ENCODE measurements around the gene MTA1.

Gene MTA1

GRCh38 chr14:105452963-105453362 is 33.3 kb downstream of the MTA1 start:
- H4K20me1 ChIP-seq (ENCODE audit: insufficient read depth, low read length), result no peaks in the 10 kb centered on the region
- no peak for TF ChIP-seq EZH2 (optimal IDR thresholded peaks at IDR 0.05; ENCODE audit: low read depth, low read length)
- TF ChIP-seq CTCF (IDR thresholded peaks at IDR 0.05; ENCODE audit: low read length), result no peak
- no peak for TF ChIP-seq EZH2phosphoT487 (IDR thresholded peaks at IDR 0.05; ENCODE audit: low read length)
- H3K36me3 ChIP-seq (replicated peaks; ENCODE audit: insufficient read depth, low read length), result no peaks in the 10 kb centered on the region
- no peaks in the 10 kb centered on the region for H3K9me2 ChIP-seq (replicated peaks; ENCODE audit: insufficient read depth, low read length)
- H3K4me2 ChIP-seq (ENCODE audit: low read depth, low read length), result no peak overlapping the region
- no peaks in the 10 kb centered on the region for H3K27me3 ChIP-seq (replicated peaks; ENCODE audit: insufficient read depth, low read length)
- no peaks in the 10 kb centered on the region for H3K79me2 ChIP-seq (ENCODE audit: low read length)
- H3K9ac ChIP-seq (ENCODE audit: low read length), result no peak overlapping the region
- no peaks in the 10 kb centered on the region for H3F3A ChIP-seq (ENCODE audit: insufficient read depth, low read length)
- no peaks in the 10 kb centered on the region for H3K4me1 ChIP-seq (ENCODE audit: low read length)
- DNase-seq, result no peak
- no peak overlapping the region for H3K27ac ChIP-seq (ENCODE audit: low read length)
- H3K4me3 ChIP-seq (ENCODE audit: low read length), result no peak overlapping the region
- no peaks in the 10 kb centered on the region for H3K9me3 ChIP-seq (replicated peaks; ENCODE audit: insufficient read depth, low read length)
- H2AFZ ChIP-seq (ENCODE audit: low read length), result no peak overlapping the region

- H3K9me2 ChIP-seq (replicated peaks; ENCODE audit: insufficient read depth, low read length), result no peaks in the 10 kb centered on the region
- no peak overlapping the region for H3K27ac ChIP-seq (ENCODE audit: low read length)
- H4K20me1 ChIP-seq (ENCODE audit: insufficient read depth, low read length), result no peaks in the 10 kb centered on the region
- TF ChIP-seq EZH2 (optimal IDR thresholded peaks at IDR 0.05; ENCODE audit: low read depth, low read length) (no peak), EZH2phosphoT487 (IDR thresholded peaks at IDR 0.05; ENCODE audit: low read length) (no peak), CTCF (IDR thresholded peaks at IDR 0.05; ENCODE audit: low read length) (no peak)
- no peaks in the 10 kb centered on the region for H3K27me3 ChIP-seq (replicated peaks; ENCODE audit: insufficient read depth, low read length)
- no peaks in the 10 kb centered on the region for H3K4me1 ChIP-seq (ENCODE audit: low read length)
- no peaks in the 10 kb centered on the region for H3F3A ChIP-seq (ENCODE audit: insufficient read depth, low read length)
- H3K36me3 ChIP-seq (replicated peaks; ENCODE audit: insufficient read depth, low read length), result no peaks in the 10 kb centered on the region
- no peaks in the 10 kb centered on the region for H3K79me2 ChIP-seq (ENCODE audit: low read length)
- H3K9ac ChIP-seq (ENCODE audit: low read length), result no peak overlapping the region
- no peak for DNase-seq
- no peaks in the 10 kb centered on the region for H3K9me3 ChIP-seq (replicated peaks; ENCODE audit: insufficient read depth, low read length)
- no peak overlapping the region for H2AFZ ChIP-seq (ENCODE audit: low read length)
- no peak overlapping the region for H3K4me3 ChIP-seq (ENCODE audit: low read length)
- no peak overlapping the region for H3K4me2 ChIP-seq (ENCODE audit: low read depth, low read length)
Observed at GRCh38 chr14:105453847-105454246, 34.2 kb downstream of the MTA1 start.

- Histone ChIP-seq H3K9me3 (replicated peaks; ENCODE audit: insufficient read depth, low read length) (no peaks in the 10 kb centered on the region), H3K27ac (ENCODE audit: low read length) (no peak overlapping the region), H3K4me2 (ENCODE audit: low read depth, low read length) (no peak overlapping the region), H3K27me3 (replicated peaks; ENCODE audit: insufficient read depth, low read length) (no peaks in the 10 kb centered on the region), H3K4me3 (ENCODE audit: low read length) (no peak overlapping the region), H3K9ac (ENCODE audit: low read length) (no peak overlapping the region), H3K79me2 (ENCODE audit: low read length) (no peaks in the 10 kb centered on the region), H4K20me1 (ENCODE audit: insufficient read depth, low read length) (no peaks in the 10 kb centered on the region), H3K4me1 (ENCODE audit: low read length) (no peaks in the 10 kb centered on the region), H3K9me2 (replicated peaks; ENCODE audit: insufficient read depth, low read length) (no peaks in the 10 kb centered on the region), H3K36me3 (replicated peaks; ENCODE audit: insufficient read depth, low read length) (no peaks in the 10 kb centered on the region), H2AFZ (ENCODE audit: low read length) (no peak overlapping the region), H3F3A (ENCODE audit: insufficient read depth, low read length) (no peaks in the 10 kb centered on the region)
- no peak for DNase-seq
- no peak for TF ChIP-seq EZH2 (optimal IDR thresholded peaks at IDR 0.05; ENCODE audit: low read depth, low read length)
- no peak for TF ChIP-seq CTCF (IDR thresholded peaks at IDR 0.05; ENCODE audit: low read length)
- no peak for TF ChIP-seq EZH2phosphoT487 (IDR thresholded peaks at IDR 0.05; ENCODE audit: low read length)
Observed at GRCh38 chr14:105455086-105455640, 35.5 kb downstream of the MTA1 start.

Data from MM.1S (cell line).